Dermis blood vessel endothelial cell (primary cell): Measurements from ENCODE around the gene EVC. TPM values are rescaled to one million over a fixed set of nuclear protein-coding genes. Genes with fewer than 3 reads are reported as not detected.
"Not testable (repeated sequence)": the region's sequence is repeated elsewhere in the genome, so short reads cannot be mapped to it uniquely, and the experiment has no call there.

ENCODE experiments used
- DNase-seq: peaks from one replicate; pipeline ENCODE4 v3.0.0; 2010
- total RNA-seq: library from RNA; depleted of rRNA; stranded (reverse); fragments of >200 nt; gene quantifications from 2 replicates; pipeline ENCODE4 v1.2.3, GENCODE V29; 2014

Gene EVC
- total RNA-seq, 1 donor from 2014 or later, result 14.1 TPM

DNA sequence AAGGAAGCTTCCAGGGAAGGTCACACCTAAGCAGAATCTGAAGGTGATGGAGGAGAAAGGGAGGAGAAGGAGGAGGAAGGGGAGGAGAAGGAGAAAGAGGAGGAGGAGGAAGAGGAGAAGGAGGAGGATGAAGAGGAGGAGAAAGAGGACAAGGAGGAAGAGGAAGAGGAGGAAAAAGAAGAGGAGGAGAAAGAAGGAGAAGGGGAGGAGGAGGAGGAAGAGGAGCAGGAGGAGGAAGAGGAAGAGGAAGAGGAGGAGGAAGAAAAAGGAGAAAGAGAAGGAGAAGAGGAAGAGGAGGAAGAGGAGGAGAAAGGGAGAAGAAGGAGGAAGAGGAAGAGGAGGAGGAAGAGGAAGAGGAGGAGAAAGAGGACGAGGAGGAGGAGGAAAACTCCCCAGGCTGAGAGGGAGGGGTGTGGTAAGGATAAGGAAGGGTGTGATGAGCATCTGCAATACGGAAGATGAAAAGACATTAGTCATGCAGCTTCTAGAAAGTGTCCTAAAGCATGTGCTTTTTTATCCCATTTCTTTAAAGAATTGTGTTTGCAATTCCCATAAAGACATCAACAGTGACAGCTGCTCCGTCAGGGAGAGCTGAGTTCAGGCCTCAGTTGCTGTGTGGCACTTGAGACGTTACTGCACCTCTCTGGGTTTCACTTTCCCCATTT, 140.8 kb downstream of the EVC start:
- no peak for DNase-seq

GRCh38 chr4:5852523-5853202, 141.7 kb downstream of the EVC start:
- no peak for DNase-seq

DNA sequence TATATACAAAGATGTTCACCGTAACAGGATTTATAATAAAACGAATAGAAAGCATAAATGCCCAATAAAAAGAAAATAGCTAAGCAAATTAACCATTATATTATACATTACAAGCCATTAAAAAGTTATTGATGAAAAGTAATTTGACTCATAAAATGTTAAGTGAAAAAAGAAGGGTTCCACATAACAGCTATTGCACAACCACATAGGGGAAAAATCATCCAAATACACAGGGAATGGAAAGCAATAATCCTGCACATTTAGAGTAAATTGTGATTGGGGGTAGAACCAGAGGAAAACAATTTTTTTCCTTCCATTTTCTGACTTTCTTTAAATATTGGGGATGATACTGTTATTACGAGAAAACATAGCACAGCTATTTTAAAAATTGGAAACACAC, 143.9 kb downstream of the EVC start:
- no peak for DNase-seq

GRCh38 chr4:5856362-5856761, 145.4 kb downstream of the EVC start:
- DNase-seq, result not testable (repeated sequence)

GRCh38 chr4:5857199-5857598, 146.2 kb downstream of the EVC start:
- no peak for DNase-seq

DNA sequence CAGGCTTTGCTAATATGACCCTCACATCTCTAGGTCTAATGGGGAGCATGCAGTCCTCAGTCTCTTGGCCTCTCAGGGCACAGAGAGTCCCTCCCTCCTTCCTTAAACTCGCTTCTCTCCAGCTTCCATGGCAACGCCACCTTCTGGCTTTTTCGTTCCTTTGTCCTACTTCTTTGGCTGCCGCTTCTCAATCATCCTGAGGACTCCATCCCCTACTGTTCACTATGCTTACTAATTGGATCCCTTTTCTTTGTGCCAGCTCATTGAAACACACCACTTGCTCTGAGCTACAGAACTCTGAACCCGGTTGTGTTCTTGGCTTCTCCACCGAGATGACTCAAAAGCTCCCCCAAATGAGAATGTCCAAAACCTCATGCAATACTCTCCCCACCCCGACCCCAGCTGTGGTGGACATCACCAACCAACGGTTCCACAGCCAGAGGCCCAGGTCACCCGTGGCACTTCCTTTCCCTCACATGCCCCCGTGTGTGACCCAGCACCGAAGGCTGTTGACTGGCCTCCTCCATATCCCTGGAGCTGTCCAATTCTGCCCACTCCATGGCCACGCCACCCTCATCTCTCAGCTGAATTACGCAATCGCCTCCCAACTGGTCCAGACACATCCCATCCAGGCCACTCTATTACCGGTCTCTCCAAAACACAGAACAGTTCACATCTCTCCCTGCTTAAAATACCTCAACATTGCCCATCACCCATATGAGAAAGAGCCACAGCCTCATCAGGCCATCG, 147.2 kb downstream of the EVC start:
- no peak for DNase-seq

DNA sequence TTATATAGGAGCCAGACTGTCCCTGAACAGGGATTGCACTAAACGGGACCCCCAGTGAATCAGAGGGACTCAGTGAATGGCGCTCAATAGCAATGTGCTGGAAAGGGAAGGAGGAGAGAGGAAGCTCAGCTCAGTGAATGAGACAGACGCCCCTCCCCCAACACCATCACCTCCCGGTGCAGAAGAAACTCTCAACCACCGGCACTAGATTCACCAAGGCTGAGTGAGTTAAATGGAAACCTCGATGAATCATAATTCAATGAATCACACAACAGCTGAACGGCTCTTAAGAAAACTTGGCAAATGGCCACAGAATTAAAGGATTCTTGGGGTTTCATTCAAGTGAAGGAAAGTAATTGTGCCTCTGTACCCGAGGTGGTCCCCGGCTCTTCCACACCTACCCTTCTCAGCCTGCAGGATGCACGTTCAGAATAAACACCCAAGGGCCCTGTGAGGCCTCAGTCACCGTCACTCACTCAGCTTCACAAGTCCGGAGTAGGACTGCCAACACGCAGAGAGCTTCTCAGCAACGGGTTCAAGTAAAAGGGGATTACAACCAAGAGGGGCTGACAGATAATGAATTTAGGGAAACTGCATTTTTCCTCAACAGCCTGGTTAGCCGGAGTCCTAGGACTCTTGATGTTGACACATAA, 152.6 kb downstream of the EVC start:
- DNase-seq, result peak; percentile 81

Other genes with a start within 250 kb of the EVC start
- 8.7 and 11.9 TPM in 2 replicates for gene EVC2, start 2.6 kb upstream of the EVC start, total RNA-seq
- gene CRMP1, start 181.9 kb downstream of the EVC start, total RNA-seq, result 0.34 and 0.37 TPM in 2 replicates